ENCODE results near the gene ARPC1A.
"Not testable (repeated sequence)": the region's sequence is repeated elsewhere in the genome, so short reads cannot be mapped to it uniquely, and the experiment has no call there.

ARPC1A gene

GRCh38 chr7:99415513-99416127 lies 89.9 kb downstream of the ARPC1A start:
- not testable (repeated sequence) for H3F3A ChIP-seq (ENCODE audit: low read depth); H3K9ac ChIP-seq (ENCODE audit: low read depth, low read length, poor library complexity, severe bottlenecking); H3K4me1 ChIP-seq (ENCODE audit: insufficient read depth, low read length, poor library complexity, severe bottlenecking); H3K27me3 ChIP-seq (ENCODE audit: insufficient read depth, low read length, poor library complexity, severe bottlenecking); H3K79me2 ChIP-seq (ENCODE audit: insufficient read depth, low read length); H2AFZ ChIP-seq (ENCODE audit: low read length); H3K9me3 ChIP-seq (ENCODE audit: insufficient read depth, low read depth, low read length); H3K9me2 ChIP-seq (replicated peaks; ENCODE audit: low read depth, low read length); H4K20me1 ChIP-seq (ENCODE audit: insufficient read depth, low read length, poor library complexity, severe bottlenecking); H3K4me3 ChIP-seq (ENCODE audit: low read length, poor library complexity, severe bottlenecking); H3K4me2 ChIP-seq (ENCODE audit: low read depth, low read length, poor library complexity, severe bottlenecking)
- TF ChIP-seq, protein P1, sequence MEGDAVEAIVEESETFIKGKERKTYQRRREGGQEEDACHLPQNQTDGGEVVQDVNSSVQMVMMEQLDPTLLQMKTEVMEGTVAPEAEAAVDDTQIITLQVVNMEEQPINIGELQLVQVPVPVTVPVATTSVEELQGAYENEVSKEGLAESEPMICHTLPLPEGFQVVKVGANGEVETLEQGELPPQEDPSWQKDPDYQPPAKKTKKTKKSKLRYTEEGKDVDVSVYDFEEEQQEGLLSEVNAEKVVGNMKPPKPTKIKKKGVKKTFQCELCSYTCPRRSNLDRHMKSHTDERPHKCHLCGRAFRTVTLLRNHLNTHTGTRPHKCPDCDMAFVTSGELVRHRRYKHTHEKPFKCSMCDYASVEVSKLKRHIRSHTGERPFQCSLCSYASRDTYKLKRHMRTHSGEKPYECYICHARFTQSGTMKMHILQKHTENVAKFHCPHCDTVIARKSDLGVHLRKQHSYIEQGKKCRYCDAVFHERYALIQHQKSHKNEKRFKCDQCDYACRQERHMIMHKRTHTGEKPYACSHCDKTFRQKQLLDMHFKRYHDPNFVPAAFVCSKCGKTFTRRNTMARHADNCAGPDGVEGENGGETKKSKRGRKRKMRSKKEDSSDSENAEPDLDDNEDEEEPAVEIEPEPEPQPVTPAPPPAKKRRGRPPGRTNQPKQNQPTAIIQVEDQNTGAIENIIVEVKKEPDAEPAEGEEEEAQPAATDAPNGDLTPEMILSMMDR (conservative IDR thresholded peaks at IDR 0.05; ENCODE audit: low read length), result peak; percentile 50
- peaks cover 61% of the 10 kb centered on the region; the same call in 1 of the 2 replicates for H3K36me3 ChIP-seq (ENCODE audit: insufficient read depth, low read length)
